ENCODE measurements around the gene MAPK12.

Gene MAPK12

GRCh38 chr22:50226875-50227165 is 34.7 kb downstream of the MAPK12 start:
- no peak for DNase-seq

- DNase-seq: no peak
Measured at GRCh38 chr22:50226063-50226874, 35.2 kb downstream of the MAPK12 start.

GRCh38 chr22:50225200-50225969 is 36.1 kb downstream of the MAPK12 start:
- DNase-seq: no peak

- DNase-seq: no peak
Measured at GRCh38 chr22:50224071-50224470, 37.4 kb downstream of the MAPK12 start.

DNA sequence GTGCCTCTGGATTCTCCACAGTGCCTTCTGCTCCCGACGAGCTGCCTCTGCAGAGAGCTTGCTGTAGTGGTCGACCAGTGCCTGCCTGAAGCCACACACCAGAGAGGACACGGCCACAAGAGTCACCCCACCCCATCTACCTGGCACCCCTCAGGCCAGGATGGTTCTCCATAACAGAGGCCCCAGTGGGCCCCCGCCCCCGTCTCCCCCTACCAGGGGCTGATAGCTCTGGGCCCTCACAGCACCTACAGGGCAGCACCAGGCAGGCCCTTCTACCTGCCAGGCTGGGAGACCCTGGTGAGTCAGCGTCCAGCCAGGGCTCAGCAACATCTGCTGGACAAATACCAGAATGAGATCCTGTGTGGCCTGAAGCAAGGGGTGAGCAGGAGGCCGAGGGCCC is 39.0 kb downstream of the MAPK12 start:
- DNase-seq: no peak

DNA sequence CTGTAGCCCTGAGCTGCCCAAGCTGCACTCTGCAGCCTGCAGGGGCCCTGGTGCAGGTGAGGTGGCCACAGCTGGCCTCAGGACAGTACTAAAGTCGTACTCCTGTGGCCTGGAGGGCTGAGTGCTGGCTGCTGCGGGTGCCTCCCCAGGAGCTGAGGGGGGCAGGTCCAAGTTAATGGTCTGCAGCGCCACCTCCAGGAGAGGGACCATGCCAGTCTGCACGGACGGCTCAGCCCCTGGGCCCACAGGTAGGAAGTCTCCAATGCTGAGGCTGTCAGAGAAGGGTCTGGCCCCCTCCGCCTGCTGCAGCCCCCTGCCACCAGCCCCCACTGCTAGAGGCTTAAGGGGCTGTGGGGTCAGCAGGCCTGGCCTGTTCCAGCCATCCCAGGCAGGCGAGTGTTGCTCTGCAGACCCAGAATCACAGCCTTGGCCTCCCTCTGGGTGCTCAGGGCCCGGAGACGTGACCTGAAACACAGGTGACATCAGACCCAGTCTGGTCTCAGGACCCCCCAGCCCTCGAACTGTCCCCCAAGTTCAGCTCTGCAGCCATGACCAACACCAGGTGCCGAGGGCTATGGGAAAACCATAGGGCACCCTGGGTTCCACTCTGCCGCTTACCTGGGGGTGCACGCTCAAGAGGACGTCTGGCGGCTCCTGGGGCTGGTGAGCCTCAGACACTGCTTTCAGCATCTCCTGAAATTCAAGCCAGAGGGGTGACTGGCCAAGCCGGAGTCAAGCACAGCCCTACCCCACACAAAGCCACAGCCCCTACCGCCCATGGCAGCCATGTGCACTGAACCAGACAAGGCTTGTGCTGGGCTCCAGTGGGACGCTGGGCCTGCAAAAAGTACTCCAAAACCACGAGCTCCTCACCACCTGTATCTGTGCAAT is 39.8 kb downstream of the MAPK12 start:
- no peak for DNase-seq

DNA sequence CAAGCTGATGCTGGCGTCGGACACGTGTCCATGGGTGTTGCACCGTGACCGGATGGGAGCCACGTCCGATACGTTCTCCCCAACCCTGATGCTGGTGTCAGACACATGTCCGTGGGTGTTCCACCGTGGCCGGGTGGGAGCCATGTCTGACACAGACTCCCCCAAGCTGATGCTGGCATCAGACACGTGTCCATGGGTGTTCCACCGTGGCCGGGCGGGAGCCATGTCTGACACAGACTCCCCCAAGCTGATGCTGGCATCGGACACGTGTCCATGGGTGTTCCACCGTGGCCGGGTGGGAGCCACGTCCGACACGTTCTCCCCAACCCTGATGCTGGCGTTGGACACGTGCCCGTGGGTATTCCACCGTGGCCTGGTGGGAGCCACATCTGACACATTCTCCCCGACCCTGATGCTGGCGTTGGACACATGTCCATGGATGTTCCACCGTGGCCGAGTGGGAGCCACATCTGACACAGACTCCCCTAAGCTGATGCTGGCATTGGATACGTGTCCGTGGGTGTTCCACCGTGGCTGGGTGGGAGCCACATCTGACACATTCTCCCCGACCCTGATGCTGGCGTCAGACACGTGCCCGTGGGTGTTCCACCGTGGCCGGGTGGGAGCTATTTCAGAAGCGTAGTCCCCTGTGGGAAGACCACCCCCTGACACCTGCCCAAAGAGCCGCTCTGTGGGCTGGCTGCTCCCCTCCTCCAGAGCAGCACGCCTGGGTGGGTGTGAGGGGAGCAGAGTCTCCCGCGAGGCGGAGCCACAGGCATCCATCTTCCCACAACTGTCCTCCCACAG is 40.7 kb downstream of the MAPK12 start:
- DNase-seq: no peak

- no peak for DNase-seq
Measured at GRCh38 chr22:50219800-50220602, 41.5 kb downstream of the MAPK12 start.

- DNase-seq: no peak
Measured at GRCh38 chr22:50218996-50219727, 42.3 kb downstream of the MAPK12 start.

- no peak for DNase-seq
Measured at GRCh38 chr22:50218153-50218995, 43.1 kb downstream of the MAPK12 start.

DNA sequence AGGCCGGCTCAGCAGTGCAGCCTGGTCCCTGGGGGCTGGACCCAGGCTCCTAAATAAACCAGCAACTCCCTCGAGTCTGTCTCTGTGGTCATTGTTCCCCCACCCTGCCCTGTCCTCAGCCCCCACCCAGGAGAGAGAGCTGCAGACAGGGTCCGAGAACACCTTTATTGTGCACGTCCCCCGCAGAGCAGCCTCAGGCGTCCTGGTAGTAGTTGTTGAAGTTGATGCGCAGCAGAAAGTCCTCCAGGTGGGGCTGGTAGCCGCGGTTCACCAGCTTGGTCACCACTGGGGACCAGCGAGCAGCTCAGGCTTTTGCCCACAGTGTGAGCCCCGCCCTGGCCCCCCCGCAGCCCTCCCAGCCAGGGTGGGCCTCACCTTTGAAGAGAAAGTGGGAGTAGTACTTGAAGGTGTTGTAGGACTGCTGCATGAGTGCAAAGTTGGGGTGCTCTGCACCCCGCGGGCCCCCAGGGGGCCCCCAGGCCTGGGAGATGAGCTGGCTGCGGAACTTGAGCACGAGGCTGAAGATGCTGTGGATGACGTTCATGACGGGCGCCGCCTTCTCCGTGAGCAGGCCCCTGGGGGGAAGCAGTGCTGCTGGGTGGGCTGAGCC is 43.8 kb downstream of the MAPK12 start:
- DNase-seq: no peak

DNA sequence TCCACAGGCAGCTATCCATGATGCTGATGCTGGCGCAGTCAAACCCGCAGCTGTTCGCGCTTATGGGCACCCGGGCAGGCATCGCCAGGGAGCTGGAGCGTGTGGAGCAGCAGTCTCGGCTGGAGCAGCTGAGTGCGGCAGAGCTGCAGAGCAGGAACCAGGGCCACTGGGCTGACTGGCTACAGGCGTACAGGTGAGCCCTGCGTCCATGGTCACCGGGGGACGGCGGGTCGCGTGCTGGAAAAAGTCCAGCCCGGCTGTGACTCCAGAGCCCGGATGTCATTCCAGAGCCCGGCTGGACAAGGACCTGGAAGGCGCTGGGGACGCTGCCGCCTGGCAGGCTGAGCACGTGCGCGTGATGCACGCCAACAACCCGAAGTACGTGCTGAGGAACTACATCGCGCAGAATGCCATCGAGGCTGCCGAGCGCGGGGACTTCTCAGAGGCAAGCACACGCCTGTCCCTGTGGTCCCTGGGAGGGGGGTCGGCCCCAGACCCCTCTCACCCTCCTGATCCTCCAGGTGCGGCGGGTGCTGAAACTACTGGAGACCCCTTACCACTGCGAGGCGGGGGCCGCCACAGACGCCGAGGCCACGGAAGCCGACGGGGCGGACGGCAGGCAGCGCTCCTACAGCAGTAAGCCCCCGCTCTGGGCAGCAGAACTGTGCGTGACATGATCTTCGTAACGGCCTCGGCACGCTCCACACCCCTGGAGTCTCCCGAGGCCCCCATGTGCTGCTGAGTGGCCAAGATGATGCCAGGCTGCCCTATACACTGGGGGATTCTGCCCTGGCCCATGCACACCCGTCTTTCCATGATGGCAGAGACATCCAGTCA is 44.6 kb downstream of the MAPK12 start:
- no peak for DNase-seq

DNA sequence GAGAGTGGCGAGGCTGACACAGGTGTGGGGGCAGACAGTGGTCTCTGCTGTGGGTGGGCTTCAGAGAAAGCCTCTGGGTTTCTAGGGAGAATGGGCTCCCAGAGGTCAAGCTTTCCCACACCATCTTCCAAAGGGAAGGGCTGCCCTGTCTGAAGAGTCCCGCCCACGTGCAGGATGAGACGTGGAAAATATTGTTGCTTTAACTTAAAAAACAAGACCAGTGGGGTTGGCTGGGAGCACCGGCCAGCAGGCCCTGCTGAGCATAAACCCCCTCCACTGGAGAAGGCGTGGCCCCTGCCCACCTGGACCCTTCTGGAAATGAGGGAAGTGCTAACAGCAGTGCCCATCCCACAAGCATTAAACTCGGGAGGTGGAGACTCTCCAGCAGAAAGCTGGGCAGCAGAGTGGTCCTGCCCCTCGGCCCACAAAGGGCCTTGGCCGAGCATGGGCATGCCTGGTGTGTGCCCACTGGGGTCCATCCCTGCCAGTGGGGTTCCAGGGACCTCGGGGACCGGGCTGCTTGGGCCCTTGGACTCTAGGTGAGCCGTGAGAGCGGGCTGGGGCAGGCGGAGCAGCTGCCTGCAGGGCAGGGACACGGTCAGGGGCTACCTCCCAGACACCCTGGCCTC is 45.3 kb downstream of the MAPK12 start:
- DNase-seq: no peak

GRCh38 chr22:50215297-50216054 is 46.0 kb downstream of the MAPK12 start:
- DNase-seq: no peak

DNA sequence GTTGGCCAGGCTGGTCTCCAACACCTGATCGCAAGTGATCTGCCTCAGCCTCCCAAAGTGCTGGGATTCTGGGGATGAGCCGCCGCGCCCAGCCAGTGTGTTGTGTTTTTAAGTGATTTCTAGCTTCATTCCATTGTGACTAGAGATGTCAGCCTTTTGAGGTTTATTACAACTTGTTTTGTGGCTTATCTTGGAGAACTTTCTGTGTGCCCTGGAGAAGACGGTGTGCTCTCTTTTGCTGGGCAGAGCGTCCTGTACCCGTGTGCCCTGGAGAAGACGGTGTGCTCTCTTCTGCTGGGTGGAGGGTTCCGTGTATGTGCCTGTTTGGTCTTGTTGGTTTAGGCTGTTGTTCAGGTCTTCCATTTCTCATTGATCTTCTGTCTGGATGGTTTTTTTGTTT is 48.2 kb downstream of the MAPK12 start:
- DNase-seq: no peak

GRCh38 chr22:50211147-50211546 is 50.3 kb downstream of the MAPK12 start:
- no peak for DNase-seq

GRCh38 chr22:50210378-50211139 is 50.9 kb downstream of the MAPK12 start:
- DNase-seq: no peak
